K562 (cell line): ENCODE measurements around the gene GPR162. TPM values are rescaled to one million over a fixed set of nuclear protein-coding genes. Genes with fewer than 3 reads are reported as not detected.

Experiments
- ATAC-seq: fragments of 200-7000 bp; cut with Tn5 transposase; 3 replicates; pipeline ENCODE4 v1.9.1; 2020; ENCODE audit warnings: moderate library complexity
- BruUV-seq: library from RNA; stranded (reverse); fragments of 400-500 nt; replicated peaks from 2 replicates; lab custom pipeline; 2021; lab: Mats Ljungman, UMichigan
- CTCF ChIA-PET: fragments of 300-600 bp; formaldehyde crosslinking; extraction: SDS; loops from one replicate; lab custom pipeline; 2021; ENCODE audit warnings: low intra/inter-chr PET ratio; lab: Yijun Ruan, JAX
- POLR2A ChIA-PET: fragments of 300-600, 350-650 bp; sonication (Branson Sonifier 250); formaldehyde crosslinking; extraction: SDS; loops from one replicate; lab custom pipeline; 2021; ENCODE audit warnings: antibody characterized with exemption, inconsistent platforms; lab: Yijun Ruan, JAX
- DNase-seq, 4 experiments: peaks; one replicate each; pipeline versions ENCODE4 v3.0.0 to v3.0.0-alpha.2; 2011 to 2018; ENCODE audit warnings: low spot score in 3 of 4, mixed read lengths in 3 of 4; ENCODE audit errors: extremely low read depth in 1 of 4
- FAIRE-seq: peaks from 2 replicates; lab custom pipeline; 2011; peaks lifted over from hg19 to GRCh38; lab: Jason Lieb, UNC
- H2AFZ ChIP-seq: 2 replicates; pipeline ENCODE4 v1.6.0; 2011; ENCODE audit warnings: low read depth, low read length, control low read depth, inconsistent platforms
- H3K27ac ChIP-seq: fragments of 200-600 bp; 3 replicates; pipeline ENCODE4 v1.8.0; 2011; ENCODE audit warnings: low read depth, mild to moderate bottlenecking, control low read depth, inconsistent platforms, low read length, moderate library complexity, mixed read lengths; ENCODE audit errors: extremely low read depth
- H3K27me3 ChIP-seq, 2 experiments: fragments of 300-600 bp in 1 of 2; 2 replicates in 1 of 2; 3 replicates in 1 of 2; pipeline versions ENCODE4 v1.6.0 to v1.8.0; 2011; ENCODE audit warnings: inconsistent platforms in 2 of 2, low read length in 2 of 2, mild to moderate bottlenecking in 1 of 2, mixed read lengths in 1 of 2, moderate library complexity in 1 of 2; ENCODE audit not compliant: control insufficient read depth in 2 of 2, insufficient read depth in 2 of 2
- H3K36me3 ChIP-seq: fragments of 300-600 bp; 3 replicates; pipeline ENCODE4 v1.8.0; 2011; ENCODE audit warnings: mild to moderate bottlenecking, low read length, inconsistent platforms; ENCODE audit not compliant: control insufficient read depth, insufficient read depth
- H3K4me1 ChIP-seq, 2 experiments: fragments of 200-600 bp in 1 of 2; replicated peaks in 1 of 2; 2 replicates in 1 of 2; 3 replicates in 1 of 2; pipeline versions ENCODE4 v1.5.1 to v1.8.0; 2011; ENCODE audit warnings: inconsistent platforms in 2 of 2, low read length in 2 of 2, mild to moderate bottlenecking in 1 of 2, mixed read lengths in 1 of 2, moderate library complexity in 1 of 2; ENCODE audit not compliant: control insufficient read depth in 2 of 2, insufficient read depth in 2 of 2
- H3K4me2 ChIP-seq: 2 replicates; pipeline ENCODE4 v1.6.1; 2011; ENCODE audit warnings: low read length, control low read depth, inconsistent platforms, mixed read lengths; ENCODE audit not compliant: insufficient read depth
- H3K4me3 ChIP-seq: fragments of 200-600 bp; sonication (generic), shearing (Covaris generic); 2 replicates; pipeline ENCODE4 v1.5.1; 2016; ENCODE audit warnings: control low read depth, inconsistent platforms
- H3K79me2 ChIP-seq: fragments of 200-600 bp; 3 replicates; pipeline ENCODE4 v1.8.0; 2011; ENCODE audit warnings: low read length, inconsistent platforms; ENCODE audit not compliant: control insufficient read depth, insufficient read depth
- H3K9ac ChIP-seq, 2 experiments: 2 replicates each; pipeline versions ENCODE4 v1.6.0 to v1.6.1; 2011; ENCODE audit warnings: low read depth in 2 of 2, low read length in 2 of 2, control low read depth in 1 of 2, inconsistent platforms in 1 of 2, mild to moderate bottlenecking in 1 of 2, mixed read lengths in 1 of 2; ENCODE audit not compliant: insufficient read depth in 1 of 2
- H3K9me1 ChIP-seq: one replicate; pipeline ENCODE4 v1.6.0; 2011; ENCODE audit warnings: inconsistent platforms, mild to moderate bottlenecking, low read length, moderate library complexity; ENCODE audit not compliant: control insufficient read depth, insufficient read depth
- H3K9me3 ChIP-seq: replicated peaks from 2 replicates; pipeline ENCODE4 v1.5.1; 2011; ENCODE audit warnings: low read depth, low read length, inconsistent platforms; ENCODE audit not compliant: control insufficient read depth, insufficient read depth
- H4K20me1 ChIP-seq: replicated peaks from 2 replicates; pipeline ENCODE4 v1.6.1; 2011; ENCODE audit warnings: low read length, inconsistent platforms, mixed read lengths; ENCODE audit not compliant: control insufficient read depth, insufficient read depth
- CHD1 ChIP-seq: fragments of 200-600 bp; sonication (generic); IDR thresholded peaks from one replicate; pipeline ENCODE4 v1.6.1; 2012; ENCODE audit warnings: mild to moderate bottlenecking, moderate library complexity, low read length, inconsistent platforms
- MYNN ChIP-seq, 2 experiments: sonication (generic); formaldehyde crosslinking in 1 of 2; IDR thresholded peaks; 2 replicates each; pipeline versions ENCODE4 v1.5.0 to v1.6.1; 2016 to 2020; ENCODE audit warnings: antibody characterized with exemption in 1 of 2, missing genetic modification reagents in 1 of 2
- RAD21 ChIP-seq, 2 experiments: fragments of 250-450 bp in 1 of 2; fragments of 450-650 bp in 1 of 2; sonication (Bioruptor Pico) in 1 of 2; formaldehyde crosslinking in 1 of 2; IDR thresholded peaks in 1 of 2; conservative IDR thresholded peaks in 1 of 2; 2 replicates each; pipeline versions ENCODE4 v1.4.0 to v1.8.0; 2020 to 2022; ENCODE audit warnings: mild to moderate bottlenecking in 2 of 2, moderate library complexity in 1 of 2
- TCF3 ChIP-seq: sonication (generic); formaldehyde crosslinking; IDR thresholded peaks from 2 replicates; pipeline ENCODE4 v1.4.0; 2020; ENCODE audit warnings: mild to moderate bottlenecking, missing genetic modification reagents
- TOE1 ChIP-seq, 2 experiments: fragments of 450-650 bp in 1 of 2; sonication (generic) in 1 of 2; formaldehyde crosslinking in 1 of 2; IDR thresholded peaks; 2 replicates each; pipeline versions ENCODE4 v1.7.1 to v1.8.0; 2016 to 2022; ENCODE audit warnings: borderline replicate concordance in 2 of 2, mild to moderate bottlenecking in 2 of 2, antibody characterized with exemption in 1 of 2, inconsistent platforms in 1 of 2, low read depth in 1 of 2, missing genetic modification reagents in 1 of 2, moderate library complexity in 1 of 2
- ZNF785 ChIP-seq: fragments of 250-450 bp; sonication (Bioruptor Pico); IDR thresholded peaks from 2 replicates; pipeline ENCODE4 v1.4.0; 2020; ENCODE audit warnings: mild to moderate bottlenecking
- WGBS: fragments of 100-300 bp; shearing (Covaris generic); methylation state at CpG from one replicate; pipeline ENCODE4 v1.1.6; 2016; ENCODE audit warnings: low coverage, mixed read lengths; ENCODE audit not compliant: insufficient coverage; ENCODE audit errors: missing lambda C conversion rate; 5-methylcytosine and 5-hydroxymethylcytosine counted together
- in situ Hi-C: fragments of 300-500 bp; cut with MboI; formaldehyde crosslinking; loops from 4 replicates; pipeline ENCODE4 v1.15.0; 2018; ENCODE audit warnings: inconsistent platforms, mixed read lengths
- intact Hi-C: fragments of 100-400 bp; cut with micrococcal nuclease; formaldehyde crosslinking; loops from 2 replicates; pipeline ENCODE4 v1.14.2; 2022
- polyA plus RNA-seq, 8 experiments: library from polyadenylated mRNA; depleted of rRNA in 4 of 8; stranded (reverse) in 5 of 8; unstranded in 3 of 8; fragments of >200 nt; fragmentation: Nextera tagmentation in 2 of 8; fragmentation: Illumina TruSeq in 1 of 8; extraction: Ambion mirVana in 2 of 8; extraction: Trizol in 1 of 8; gene quantifications; 2 replicates each; pipeline versions ENCODE4 v1.2.1 to v1.2.3, GENCODE V29; 2011 to 2014; ENCODE audit warnings: inconsistent platforms in 1 of 8, missing spikeins in 1 of 8
- total RNA-seq, 7 experiments: library from RNA; depleted of rRNA in 6 of 7; stranded (reverse); fragments of >200 nt in 6 of 7; fragmentation: Illumina TruSeq in 2 of 7; extraction: Trizol in 2 of 7; gene quantifications; 2 replicates each; pipeline versions ENCODE4 v1.2.1 to v1.2.3, GENCODE V29; 2011 to 2021; ENCODE audit warnings: low replicate concordance in 1 of 7
- TF ChIP-seq, protein P1 (sequence below): fragments of 450-650 bp; IDR thresholded peaks from 2 replicates; pipeline ENCODE4 v1.6.1; 2017; ENCODE audit warnings: antibody characterized with exemption, mild to moderate bottlenecking
- TF ChIP-seq, protein P2 (sequence below): fragments of 450-650 bp; conservative IDR thresholded peaks from 2 replicates; pipeline ENCODE4 v1.6.1; 2016; ENCODE audit warnings: missing genetic modification characterization, low read depth, mild to moderate bottlenecking, missing compliant biosample characterization, moderate library complexity
- TF ChIP-seq, protein P3 (sequence below): sonication (generic); formaldehyde crosslinking; IDR thresholded peaks from 2 replicates; pipeline ENCODE4 v1.8.0; 2023; ENCODE audit warnings: mild to moderate bottlenecking, missing genetic modification reagents

Gene GPR162
- total and polyA plus RNA-seq, 9 of the 15 experiments (the other 6 are each of a cell fraction or from before 2014, with no cell fraction given) = 0.65 to 1.8 (median 1.1) TPM; not detected in 2

DNA sequence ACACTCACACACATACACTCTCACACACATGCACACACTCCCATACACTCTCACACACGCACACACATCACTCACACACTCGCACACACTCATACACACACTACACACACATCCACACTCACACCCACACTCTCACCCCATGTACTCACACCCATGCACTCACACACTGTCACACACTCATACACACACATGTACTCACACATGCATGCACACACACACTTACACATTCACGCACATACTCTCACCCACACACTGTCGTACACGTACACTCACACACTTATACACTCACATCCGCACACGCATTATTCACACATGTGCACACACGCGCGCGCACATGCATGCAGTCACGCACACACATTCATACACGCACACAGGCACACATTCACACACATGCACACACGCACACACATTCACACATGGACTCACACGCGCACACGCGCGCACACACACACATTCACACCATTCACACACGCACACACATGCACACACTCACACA lies 3.9 kb upstream of the GPR162 start:
- H2AFZ ChIP-seq = no peak overlapping the region
- H3K4me3 ChIP-seq = no peak overlapping the region
- H3K4me1 ChIP-seq = peaks cover 8 to 11% of the 10 kb centered on the region in 2 experiments; a peak in 4 of 5 replicates
- ChIA-PET POLR2A (no interaction called here), CTCF (no interaction called here)
- no peak for DNase-seq
- no peak overlapping the region for H3K9ac ChIP-seq
- H3K79me2 ChIP-seq = no peaks in the 10 kb centered on the region
- in situ Hi-C loops (no loop called here), intact Hi-C loops (no loop called here)
- no peaks in the 10 kb centered on the region for H3K9me3 ChIP-seq
- no peak overlapping the region for H3K4me2 ChIP-seq
- no peak overlapping the region for H3K27ac ChIP-seq
- H4K20me1 ChIP-seq = no peaks in the 10 kb centered on the region
- H3K9me1 ChIP-seq = no peaks in the 10 kb centered on the region
- 67% methylated on average over 16 of the region's 20 CpGs for WGBS
- H3K36me3 ChIP-seq = no peaks in the 10 kb centered on the region
- BruUV-seq = no TSS peak
- no peak for FAIRE-seq
- ATAC-seq = no peak
- H3K27me3 ChIP-seq = no peaks in the 10 kb centered on the region
- TF ChIP-seq ZNF785 (no peak), RAD21 (CRISPR knock-in tag; conservative IDR thresholded peaks at IDR 0.05 in 1 of 2, IDR thresholded peaks at IDR 0.05 in 1 of 2) (no peak), CHD1 (no peak), TCF3 (CRISPR knock-in tag) (no peak), MYNN (IDR thresholded peaks at IDR 0.05) (peak; percentile 66; the same call in 1 of the 2 replicates), MYNN (CRISPR knock-in tag; IDR thresholded peaks at IDR 0.05) (no peak), TOE1 (IDR thresholded peaks at IDR 0.05; ENCODE audit: borderline replicate concordance) (0 out of 2 replicates have a peak, but pooled peaks have one; percentile 24), TOE1 (CRISPR knock-in tag; IDR thresholded peaks at IDR 0.05; ENCODE audit: borderline replicate concordance, low read depth) (no peak)
- TF ChIP-seq, protein P1, sequence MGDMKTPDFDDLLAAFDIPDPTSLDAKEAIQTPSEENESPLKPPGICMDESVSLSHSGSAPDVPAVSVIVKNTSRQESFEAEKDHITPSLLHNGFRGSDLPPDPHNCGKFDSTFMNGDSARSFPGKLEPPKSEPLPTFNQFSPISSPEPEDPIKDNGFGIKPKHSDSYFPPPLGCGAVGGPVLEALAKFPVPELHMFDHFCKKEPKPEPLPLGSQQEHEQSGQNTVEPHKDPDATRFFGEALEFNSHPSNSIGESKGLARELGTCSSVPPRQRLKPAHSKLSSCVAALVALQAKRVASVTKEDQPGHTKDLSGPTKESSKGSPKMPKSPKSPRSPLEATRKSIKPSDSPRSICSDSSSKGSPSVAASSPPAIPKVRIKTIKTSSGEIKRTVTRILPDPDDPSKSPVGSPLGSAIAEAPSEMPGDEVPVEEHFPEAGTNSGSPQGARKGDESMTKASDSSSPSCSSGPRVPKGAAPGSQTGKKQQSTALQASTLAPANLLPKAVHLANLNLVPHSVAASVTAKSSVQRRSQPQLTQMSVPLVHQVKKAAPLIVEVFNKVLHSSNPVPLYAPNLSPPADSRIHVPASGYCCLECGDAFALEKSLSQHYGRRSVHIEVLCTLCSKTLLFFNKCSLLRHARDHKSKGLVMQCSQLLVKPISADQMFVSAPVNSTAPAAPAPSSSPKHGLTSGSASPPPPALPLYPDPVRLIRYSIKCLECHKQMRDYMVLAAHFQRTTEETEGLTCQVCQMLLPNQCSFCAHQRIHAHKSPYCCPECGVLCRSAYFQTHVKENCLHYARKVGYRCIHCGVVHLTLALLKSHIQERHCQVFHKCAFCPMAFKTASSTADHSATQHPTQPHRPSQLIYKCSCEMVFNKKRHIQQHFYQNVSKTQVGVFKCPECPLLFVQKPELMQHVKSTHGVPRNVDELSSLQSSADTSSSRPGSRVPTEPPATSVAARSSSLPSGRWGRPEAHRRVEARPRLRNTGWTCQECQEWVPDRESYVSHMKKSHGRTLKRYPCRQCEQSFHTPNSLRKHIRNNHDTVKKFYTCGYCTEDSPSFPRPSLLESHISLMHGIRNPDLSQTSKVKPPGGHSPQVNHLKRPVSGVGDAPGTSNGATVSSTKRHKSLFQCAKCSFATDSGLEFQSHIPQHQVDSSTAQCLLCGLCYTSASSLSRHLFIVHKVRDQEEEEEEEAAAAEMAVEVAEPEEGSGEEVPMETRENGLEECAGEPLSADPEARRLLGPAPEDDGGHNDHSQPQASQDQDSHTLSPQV = no peak
- TF ChIP-seq, protein P2, sequence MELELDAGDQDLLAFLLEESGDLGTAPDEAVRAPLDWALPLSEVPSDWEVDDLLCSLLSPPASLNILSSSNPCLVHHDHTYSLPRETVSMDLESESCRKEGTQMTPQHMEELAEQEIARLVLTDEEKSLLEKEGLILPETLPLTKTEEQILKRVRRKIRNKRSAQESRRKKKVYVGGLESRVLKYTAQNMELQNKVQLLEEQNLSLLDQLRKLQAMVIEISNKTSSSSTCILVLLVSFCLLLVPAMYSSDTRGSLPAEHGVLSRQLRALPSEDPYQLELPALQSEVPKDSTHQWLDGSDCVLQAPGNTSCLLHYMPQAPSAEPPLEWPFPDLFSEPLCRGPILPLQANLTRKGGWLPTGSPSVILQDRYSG = no peak
- TF ChIP-seq, protein P3, sequence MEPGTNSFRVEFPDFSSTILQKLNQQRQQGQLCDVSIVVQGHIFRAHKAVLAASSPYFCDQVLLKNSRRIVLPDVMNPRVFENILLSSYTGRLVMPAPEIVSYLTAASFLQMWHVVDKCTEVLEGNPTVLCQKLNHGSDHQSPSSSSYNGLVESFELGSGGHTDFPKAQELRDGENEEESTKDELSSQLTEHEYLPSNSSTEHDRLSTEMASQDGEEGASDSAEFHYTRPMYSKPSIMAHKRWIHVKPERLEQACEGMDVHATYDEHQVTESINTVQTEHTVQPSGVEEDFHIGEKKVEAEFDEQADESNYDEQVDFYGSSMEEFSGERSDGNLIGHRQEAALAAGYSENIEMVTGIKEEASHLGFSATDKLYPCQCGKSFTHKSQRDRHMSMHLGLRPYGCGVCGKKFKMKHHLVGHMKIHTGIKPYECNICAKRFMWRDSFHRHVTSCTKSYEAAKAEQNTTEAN (CRISPR knock-in tag) = peak; percentile 94
